VCaP (cell line): ENCODE results near the gene FSTL4.
A peak's percentile ranks its signal among the peaks of the same experiment; 100 is the strongest.

ENCODE experiments used
- H3K27ac ChIP-seq: fragments of 450-650 bp; 2 replicates; pipeline ENCODE4 v1.5.1; 2017
- TF ChIP-seq, protein P1 (sequence below): fragments of 450-650 bp; conservative IDR thresholded peaks from 2 replicates; pipeline ENCODE4 v1.5.1; 2017; ENCODE audit warnings: mild to moderate bottlenecking, moderate library complexity

FSTL4 gene

DNA sequence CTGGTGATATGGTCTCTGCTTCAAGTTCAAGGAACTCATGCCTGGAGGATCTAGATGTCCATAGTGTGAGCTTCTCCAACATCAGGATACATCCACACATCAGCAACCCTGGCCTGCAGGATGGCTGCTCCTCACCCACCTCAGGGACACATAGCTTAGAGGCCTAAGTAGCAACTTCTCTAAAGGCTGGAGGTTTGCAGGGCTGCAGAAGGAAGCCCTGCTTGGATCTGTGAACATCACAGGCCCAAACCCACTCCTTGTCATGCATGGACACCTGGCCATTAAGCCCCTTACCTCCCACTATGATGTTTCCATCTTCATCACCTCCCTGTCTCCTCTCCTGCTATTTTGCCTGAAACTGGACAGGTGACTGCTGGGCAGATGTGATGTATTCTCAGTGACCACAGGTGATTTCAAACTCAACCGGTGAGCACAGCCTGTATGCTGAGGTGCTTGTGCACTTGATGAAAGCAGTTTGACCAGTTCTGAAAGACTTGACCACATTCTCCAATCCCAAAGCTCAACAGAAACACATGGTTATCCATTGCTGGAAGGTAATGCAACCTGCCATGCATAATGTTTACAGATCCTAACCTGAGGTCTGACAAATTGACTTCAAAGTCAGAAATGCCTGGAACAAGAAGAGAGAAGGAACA lies 205.2 kb downstream of the FSTL4 start:
- peak overlapping the region; percentile 36; the same call in 1 of the 2 replicates for H3K27ac ChIP-seq
- TF ChIP-seq, protein P1, sequence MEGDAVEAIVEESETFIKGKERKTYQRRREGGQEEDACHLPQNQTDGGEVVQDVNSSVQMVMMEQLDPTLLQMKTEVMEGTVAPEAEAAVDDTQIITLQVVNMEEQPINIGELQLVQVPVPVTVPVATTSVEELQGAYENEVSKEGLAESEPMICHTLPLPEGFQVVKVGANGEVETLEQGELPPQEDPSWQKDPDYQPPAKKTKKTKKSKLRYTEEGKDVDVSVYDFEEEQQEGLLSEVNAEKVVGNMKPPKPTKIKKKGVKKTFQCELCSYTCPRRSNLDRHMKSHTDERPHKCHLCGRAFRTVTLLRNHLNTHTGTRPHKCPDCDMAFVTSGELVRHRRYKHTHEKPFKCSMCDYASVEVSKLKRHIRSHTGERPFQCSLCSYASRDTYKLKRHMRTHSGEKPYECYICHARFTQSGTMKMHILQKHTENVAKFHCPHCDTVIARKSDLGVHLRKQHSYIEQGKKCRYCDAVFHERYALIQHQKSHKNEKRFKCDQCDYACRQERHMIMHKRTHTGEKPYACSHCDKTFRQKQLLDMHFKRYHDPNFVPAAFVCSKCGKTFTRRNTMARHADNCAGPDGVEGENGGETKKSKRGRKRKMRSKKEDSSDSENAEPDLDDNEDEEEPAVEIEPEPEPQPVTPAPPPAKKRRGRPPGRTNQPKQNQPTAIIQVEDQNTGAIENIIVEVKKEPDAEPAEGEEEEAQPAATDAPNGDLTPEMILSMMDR = no peak

DNA sequence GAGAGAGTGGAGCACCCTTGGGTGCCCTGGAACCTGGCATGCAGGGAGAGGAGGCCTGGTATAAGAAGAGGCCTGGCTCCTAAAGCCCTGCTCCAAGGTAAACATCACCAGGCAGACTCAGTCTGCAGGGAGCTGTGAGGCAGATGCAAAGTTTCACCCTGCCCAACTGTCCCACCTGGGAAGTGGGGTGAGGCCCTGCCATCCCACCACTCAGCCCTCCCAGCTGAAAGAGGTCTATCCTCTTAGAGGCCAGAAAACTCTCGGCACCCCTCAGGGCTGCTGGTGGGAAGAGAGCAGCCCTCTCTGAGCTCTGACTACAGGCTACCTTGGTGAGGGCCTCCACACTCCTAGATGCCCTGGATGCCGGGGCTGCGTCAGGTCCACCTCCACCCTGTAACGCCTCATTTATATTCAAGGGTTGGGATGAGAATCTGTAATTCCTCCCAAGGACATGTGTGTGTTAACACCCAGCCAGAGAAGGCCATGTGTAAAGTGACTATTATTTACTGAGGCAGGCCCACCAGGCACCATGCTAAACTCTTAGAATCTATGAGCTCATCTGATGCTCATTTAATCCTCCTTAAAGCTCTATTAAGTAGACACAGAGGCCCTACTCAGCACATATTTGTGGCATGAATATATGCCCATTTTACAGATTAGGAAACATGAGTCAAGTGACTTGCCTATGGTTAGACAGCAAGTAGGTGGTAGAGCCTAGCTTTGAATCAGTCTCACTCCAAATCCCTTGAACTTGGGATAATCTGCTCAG lies 205.9 kb downstream of the FSTL4 start:
- TF ChIP-seq, protein P1 = no peak
- peak overlapping the region; percentile 36; the same call in 1 of the 2 replicates for H3K27ac ChIP-seq

DNA sequence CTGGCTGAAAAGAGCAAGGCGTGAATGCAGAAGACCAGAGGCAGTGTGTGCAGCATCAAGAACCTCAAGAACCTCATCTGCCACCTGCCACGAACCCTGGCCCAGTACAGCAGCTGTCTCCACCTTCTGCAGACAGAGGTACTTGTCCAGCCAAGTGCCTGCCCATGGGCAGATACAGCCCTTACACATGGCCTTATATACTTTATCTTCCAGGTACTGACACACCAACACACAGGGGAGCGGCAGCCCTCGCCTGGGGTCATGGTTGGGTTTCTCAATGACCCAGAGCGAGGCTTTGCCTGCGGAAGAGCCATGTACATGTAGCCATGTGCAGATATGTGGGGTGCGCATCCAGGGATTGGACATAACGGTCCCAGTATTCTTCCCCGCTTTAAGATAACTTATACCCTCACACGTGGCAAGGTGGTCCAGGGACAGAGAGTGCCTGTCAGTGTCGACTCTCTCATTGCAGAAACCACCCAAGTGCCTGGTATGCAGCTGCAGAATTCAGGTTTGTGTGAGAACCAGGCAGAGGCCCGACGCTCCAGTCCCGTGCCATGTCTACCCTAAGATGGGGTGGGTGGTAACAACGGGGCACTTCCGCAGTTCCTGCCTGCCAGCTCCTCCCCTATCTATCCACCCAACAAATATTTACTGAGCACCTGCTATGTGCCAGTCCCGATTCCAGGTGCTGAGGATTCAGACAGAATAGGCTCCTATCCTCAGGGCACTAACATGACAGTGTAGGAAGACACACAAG lies 206.9 kb downstream of the FSTL4 start:
- no peak overlapping the region for H3K27ac ChIP-seq
- TF ChIP-seq, protein P1 = no peak

DNA sequence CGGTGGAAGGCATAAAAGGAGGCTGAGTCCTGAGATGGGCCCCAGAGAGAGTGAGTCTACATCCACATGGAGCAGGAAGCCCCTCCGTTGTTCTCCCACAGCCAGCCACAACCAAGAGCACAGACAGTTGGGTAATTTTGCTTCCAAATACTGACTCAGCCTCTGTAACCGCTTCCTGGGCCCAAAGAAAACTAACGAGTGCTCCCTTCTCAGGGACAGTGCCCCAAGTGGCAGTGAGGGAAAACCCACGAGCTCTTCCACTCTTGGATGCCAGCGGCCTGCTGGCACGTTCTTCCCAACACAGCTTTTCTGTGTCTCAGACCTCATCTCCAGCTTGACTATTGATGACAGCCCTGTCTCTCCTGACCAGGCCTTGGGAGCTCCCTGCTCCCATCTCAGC lies 207.6 kb downstream of the FSTL4 start:
- H3K27ac ChIP-seq = no peak overlapping the region
- TF ChIP-seq, protein P1 = no peak

DNA sequence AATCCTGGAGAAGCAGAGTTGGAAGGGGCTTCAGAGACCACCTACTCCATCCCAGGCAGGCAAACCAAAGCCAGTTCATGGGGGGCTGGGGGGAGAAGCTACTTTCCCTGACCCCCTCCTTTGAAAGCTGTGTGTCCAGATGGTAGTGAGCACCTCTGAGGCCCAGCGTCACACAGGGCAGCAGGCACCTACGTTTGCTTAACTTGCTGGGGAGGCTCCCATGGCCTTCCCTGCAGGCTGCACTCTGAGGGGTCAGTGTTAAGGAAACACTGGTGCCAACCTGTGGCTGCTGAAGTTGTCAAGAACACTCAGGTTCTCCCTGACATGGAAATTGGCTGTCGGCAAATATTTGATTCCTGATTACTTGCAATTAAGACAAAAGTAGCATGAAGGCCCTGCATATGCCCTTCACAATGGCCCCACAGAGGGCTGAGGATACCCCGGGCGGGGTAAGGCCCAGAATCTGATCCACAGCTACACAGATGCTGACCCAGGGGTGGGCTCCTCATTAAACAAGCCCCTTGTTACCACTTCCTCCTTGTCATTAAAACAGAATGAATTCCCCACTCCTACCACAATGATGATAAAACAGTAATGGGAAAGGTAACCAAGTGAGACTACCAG lies 208.5 kb downstream of the FSTL4 start:
- TF ChIP-seq, protein P1 = no peak
- H3K27ac ChIP-seq = no peak overlapping the region

DNA sequence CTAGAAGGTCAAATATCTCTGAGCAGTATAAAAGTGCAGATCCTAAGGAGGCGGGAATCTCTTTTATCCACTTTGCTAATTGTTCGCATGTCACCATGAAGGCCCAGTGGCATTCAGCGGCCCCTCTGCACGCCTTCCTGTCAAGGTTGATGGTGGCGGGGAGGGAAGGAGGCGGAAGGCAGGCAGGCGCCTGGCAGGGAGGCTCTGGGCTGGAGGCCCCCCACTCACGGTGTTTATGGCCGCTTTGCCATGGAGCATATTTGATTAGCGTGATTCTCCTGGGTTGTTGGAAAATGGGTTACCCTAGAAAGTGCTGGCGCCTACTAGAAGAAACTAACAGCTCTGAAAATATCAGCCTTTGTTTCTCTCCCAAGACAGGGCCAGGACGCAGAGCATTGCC lies 209.6 kb downstream of the FSTL4 start:
- no peak overlapping the region for H3K27ac ChIP-seq
- TF ChIP-seq, protein P1 = no peak
